Brain microvascular endothelial cell (primary cell): Measurements from ENCODE around the gene SAMD14.

Source experiments
- DNase-seq: peaks from one replicate; pipeline ENCODE4 v3.0.0-alpha.2; 2020
- H3K27ac ChIP-seq: fragments of 250-450 bp; sonication (Bioruptor Pico); 2 replicates; pipeline ENCODE4 v1.5.1; 2020; ENCODE audit warnings: mild to moderate bottlenecking, moderate library complexity
- H3K27me3 ChIP-seq: fragments of 250-450 bp; sonication (Bioruptor Pico); replicated peaks from 2 replicates; pipeline ENCODE4 v1.5.1; 2020; ENCODE audit warnings: mild to moderate bottlenecking
- H3K36me3 ChIP-seq: fragments of 250-450 bp; sonication (Bioruptor Pico); replicated peaks from 2 replicates; pipeline ENCODE4 v1.5.1; 2020; ENCODE audit warnings: mild to moderate bottlenecking
- H3K4me3 ChIP-seq: 2 replicates; pipeline ENCODE4 v1.5.1; 2011; ENCODE audit warnings: low read depth, mild to moderate bottlenecking, control low read depth, low read length, moderate library complexity
- CTCF ChIP-seq: IDR thresholded peaks from 2 replicates; pipeline ENCODE4 v1.5.1; 2011; ENCODE audit warnings: low read depth, mild to moderate bottlenecking, moderate library complexity, low read length, control low read depth, inconsistent platforms; ENCODE audit errors: missing control alignments
- in situ Hi-C: cut with HindIII; loops from 2 replicates; pipeline ENCODE4 v1.10.0; 2017; ENCODE audit warnings: low sequenced_read_pairs, low pct_ligation_motif_present

The SAMD14 gene

GRCh38 chr17:50174444-50174843 is 44.5 kb upstream of the SAMD14 start:
- no peak for TF ChIP-seq CTCF
- in situ Hi-C loops: no loop called here
- Histone ChIP-seq H3K36me3 (no peaks in the 10 kb centered on the region), H3K27me3 (no peaks in the 10 kb centered on the region), H3K4me3 (no peak overlapping the region), H3K27ac (peak overlapping the region; percentile 91)
- DNase-seq: peak; percentile 4

- H3K4me3 ChIP-seq: no peak overlapping the region
- DNase-seq: peak; percentile 87
- peak overlapping the region; percentile 91 for H3K27ac ChIP-seq
- H3K27me3 ChIP-seq: no peaks in the 10 kb centered on the region
- no peak for TF ChIP-seq CTCF
- no peaks in the 10 kb centered on the region for H3K36me3 ChIP-seq
- in situ Hi-C loops: no loop called here
These were observed 43.5 kb upstream of the SAMD14 start for GRCh38 chr17:50173335-50173941.

GRCh38 chr17:50172936-50173334 is 43.0 kb upstream of the SAMD14 start:
- H3K36me3 ChIP-seq: no peaks in the 10 kb centered on the region
- TF ChIP-seq CTCF: no peak
- peak overlapping the region; percentile 91 for H3K27ac ChIP-seq
- no peaks in the 10 kb centered on the region for H3K27me3 ChIP-seq
- in situ Hi-C loops: no loop called here
- DNase-seq: no peak
- no peak overlapping the region for H3K4me3 ChIP-seq

- Histone ChIP-seq H3K27me3 (no peaks in the 10 kb centered on the region), H3K4me3 (no peak overlapping the region), H3K36me3 (no peaks in the 10 kb centered on the region), H3K27ac (no peak overlapping the region)
- no peak for DNase-seq
- TF ChIP-seq CTCF: no peak
- in situ Hi-C loops: no loop called here
These were observed 42.2 kb upstream of the SAMD14 start for GRCh38 chr17:50172130-50172529.

GRCh38 chr17:50171371-50172071 is 41.6 kb upstream of the SAMD14 start:
- Histone ChIP-seq H3K27ac (no peak overlapping the region), H3K4me3 (no peak overlapping the region), H3K27me3 (no peaks in the 10 kb centered on the region), H3K36me3 (no peaks in the 10 kb centered on the region)
- no peak for DNase-seq
- in situ Hi-C loops: no loop called here
- TF ChIP-seq CTCF: no peak
